Measurements from ENCODE around the gene RTN4RL2. TPM values are rescaled to one million over a fixed set of nuclear protein-coding genes. Genes with fewer than 3 reads are reported as not detected.

Gene RTN4RL2
- total and polyA plus RNA-seq, 9 of the 15 experiments (the other 6 are each of a cell fraction or from before 2014, with no cell fraction given) = 0.06 to 1.9 (median 0.34) TPM; not detected in 4

DNA sequence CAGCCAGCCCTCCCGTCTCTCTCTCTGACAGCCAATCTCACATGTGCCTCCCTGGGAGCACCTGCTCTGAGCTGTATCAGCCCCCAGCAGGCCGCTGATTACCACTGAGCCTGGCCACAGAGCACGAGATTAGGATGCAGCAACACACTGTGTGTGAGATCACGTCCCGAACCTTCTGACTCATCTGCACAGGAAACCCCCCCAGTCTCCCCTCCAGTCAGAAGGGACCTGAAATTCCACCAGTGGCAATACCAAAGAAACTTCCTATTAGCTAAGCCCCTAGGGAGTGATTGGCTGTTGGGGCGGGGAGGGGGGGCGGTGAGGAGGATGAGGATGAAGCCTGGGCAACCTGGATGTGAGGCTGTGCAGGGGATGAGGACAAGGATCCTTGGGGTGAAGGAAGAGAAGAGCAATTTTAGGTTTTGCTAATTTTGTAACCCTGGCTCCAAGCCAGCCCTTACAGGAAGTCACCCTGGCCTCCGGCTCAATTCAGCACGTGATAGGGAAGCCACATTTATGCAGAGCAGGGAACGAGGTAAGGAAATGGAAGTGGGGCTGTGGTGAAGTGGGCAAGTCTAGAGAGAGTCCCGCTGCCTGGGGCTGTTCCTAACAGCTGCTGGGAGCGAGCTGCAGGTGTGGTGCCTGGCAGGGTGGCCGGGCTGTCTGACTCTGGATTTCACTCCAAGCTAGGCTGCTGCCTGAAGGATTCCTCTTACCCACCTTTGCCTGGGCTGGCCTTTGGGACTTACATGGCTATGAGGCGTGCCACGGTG lies 35.4 kb upstream of the RTN4RL2 start (continued):
- TF ChIP-seq, protein P1, sequence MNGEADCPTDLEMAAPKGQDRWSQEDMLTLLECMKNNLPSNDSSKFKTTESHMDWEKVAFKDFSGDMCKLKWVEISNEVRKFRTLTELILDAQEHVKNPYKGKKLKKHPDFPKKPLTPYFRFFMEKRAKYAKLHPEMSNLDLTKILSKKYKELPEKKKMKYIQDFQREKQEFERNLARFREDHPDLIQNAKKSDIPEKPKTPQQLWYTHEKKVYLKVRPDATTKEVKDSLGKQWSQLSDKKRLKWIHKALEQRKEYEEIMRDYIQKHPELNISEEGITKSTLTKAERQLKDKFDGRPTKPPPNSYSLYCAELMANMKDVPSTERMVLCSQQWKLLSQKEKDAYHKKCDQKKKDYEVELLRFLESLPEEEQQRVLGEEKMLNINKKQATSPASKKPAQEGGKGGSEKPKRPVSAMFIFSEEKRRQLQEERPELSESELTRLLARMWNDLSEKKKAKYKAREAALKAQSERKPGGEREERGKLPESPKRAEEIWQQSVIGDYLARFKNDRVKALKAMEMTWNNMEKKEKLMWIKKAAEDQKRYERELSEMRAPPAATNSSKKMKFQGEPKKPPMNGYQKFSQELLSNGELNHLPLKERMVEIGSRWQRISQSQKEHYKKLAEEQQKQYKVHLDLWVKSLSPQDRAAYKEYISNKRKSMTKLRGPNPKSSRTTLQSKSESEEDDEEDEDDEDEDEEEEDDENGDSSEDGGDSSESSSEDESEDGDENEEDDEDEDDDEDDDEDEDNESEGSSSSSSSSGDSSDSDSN (IDR thresholded peaks at IDR 0.05; ENCODE audit: borderline replicate concordance in 1 of 2, low read depth in 2 of 2, low read length in 2 of 2) = 0 out of 4 replicates have a peak, but pooled peaks of 1 of the 2 experiments have one; percentile 67
- peak; percentile 79 for TF ChIP-seq ELF1 (tag; IDR thresholded peaks at IDR 0.05)
- TF ChIP-seq SRSF9 (IDR thresholded peaks at IDR 0.05; ENCODE audit: borderline replicate concordance, low read depth, low read length) = no peak
- TF ChIP-seq BCOR (IDR thresholded peaks at IDR 0.05) = peak; percentile 83; the same call in 1 of the 2 replicates
- no peak for TF ChIP-seq C11orf30 (IDR thresholded peaks at IDR 0.05; ENCODE audit: low read depth)
- TF ChIP-seq KLF16 (IDR thresholded peaks at IDR 0.05) = peak; percentile 99
- TF ChIP-seq, protein P2, sequence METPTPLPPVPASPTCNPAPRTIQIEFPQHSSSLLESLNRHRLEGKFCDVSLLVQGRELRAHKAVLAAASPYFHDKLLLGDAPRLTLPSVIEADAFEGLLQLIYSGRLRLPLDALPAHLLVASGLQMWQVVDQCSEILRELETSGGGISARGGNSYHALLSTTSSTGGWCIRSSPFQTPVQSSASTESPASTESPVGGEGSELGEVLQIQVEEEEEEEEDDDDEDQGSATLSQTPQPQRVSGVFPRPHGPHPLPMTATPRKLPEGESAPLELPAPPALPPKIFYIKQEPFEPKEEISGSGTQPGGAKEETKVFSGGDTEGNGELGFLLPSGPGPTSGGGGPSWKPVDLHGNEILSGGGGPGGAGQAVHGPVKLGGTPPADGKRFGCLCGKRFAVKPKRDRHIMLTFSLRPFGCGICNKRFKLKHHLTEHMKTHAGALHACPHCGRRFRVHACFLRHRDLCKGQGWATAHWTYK (CRISPR knock-in tag; IDR thresholded peaks at IDR 0.05) = peak; percentile 88; the same call in 1 of the 2 replicates
- TF ChIP-seq, protein P3, sequence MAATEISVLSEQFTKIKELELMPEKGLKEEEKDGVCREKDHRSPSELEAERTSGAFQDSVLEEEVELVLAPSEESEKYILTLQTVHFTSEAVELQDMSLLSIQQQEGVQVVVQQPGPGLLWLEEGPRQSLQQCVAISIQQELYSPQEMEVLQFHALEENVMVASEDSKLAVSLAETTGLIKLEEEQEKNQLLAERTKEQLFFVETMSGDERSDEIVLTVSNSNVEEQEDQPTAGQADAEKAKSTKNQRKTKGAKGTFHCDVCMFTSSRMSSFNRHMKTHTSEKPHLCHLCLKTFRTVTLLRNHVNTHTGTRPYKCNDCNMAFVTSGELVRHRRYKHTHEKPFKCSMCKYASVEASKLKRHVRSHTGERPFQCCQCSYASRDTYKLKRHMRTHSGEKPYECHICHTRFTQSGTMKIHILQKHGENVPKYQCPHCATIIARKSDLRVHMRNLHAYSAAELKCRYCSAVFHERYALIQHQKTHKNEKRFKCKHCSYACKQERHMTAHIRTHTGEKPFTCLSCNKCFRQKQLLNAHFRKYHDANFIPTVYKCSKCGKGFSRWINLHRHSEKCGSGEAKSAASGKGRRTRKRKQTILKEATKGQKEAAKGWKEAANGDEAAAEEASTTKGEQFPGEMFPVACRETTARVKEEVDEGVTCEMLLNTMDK (IDR thresholded peaks at IDR 0.05; ENCODE audit: borderline replicate concordance, insufficient read depth, low read depth, low read length, poor library complexity, severe bottlenecking) = no peak
- TF ChIP-seq ETV6 (IDR thresholded peaks at IDR 0.05; ENCODE audit: borderline replicate concordance in 1 of 2, low read depth in 2 of 2, low read length in 1 of 2) = peak in 1 of 2 experiments; percentile 90; a peak in 2 of 4 replicates
- TF ChIP-seq ETV6 (CRISPR knock-in tag; IDR thresholded peaks at IDR 0.05; ENCODE audit: borderline replicate concordance) = no peak
- TF ChIP-seq FOXK1 (CRISPR knock-in tag; IDR thresholded peaks at IDR 0.05; ENCODE audit: borderline replicate concordance) = peak; percentile 65; the same call in 1 of the 2 replicates
- TF ChIP-seq GATAD2B (IDR thresholded peaks at IDR 0.05; ENCODE audit: borderline replicate concordance) = peak; percentile 89; the same call in 1 of the 2 replicates
- TF ChIP-seq ZNF717 (CRISPR knock-in tag; IDR thresholded peaks at IDR 0.05) = no peak
- peak; percentile 87 for TF ChIP-seq PHF21A (IDR thresholded peaks at IDR 0.05; ENCODE audit: borderline replicate concordance, low read depth)
- 0 out of 2 replicates have a peak, but pooled peaks have one; percentile 61 for TF ChIP-seq TCF7 (IDR thresholded peaks at IDR 0.05; ENCODE audit: borderline replicate concordance)
- TF ChIP-seq TAF1 (IDR thresholded peaks at IDR 0.05; ENCODE audit: control insufficient read depth, extremely low read depth, insufficient read depth, low read length, severe bottlenecking) = no peak
- peak; percentile 88 to 90 for TF ChIP-seq TEAD1 (CRISPR knock-in tag; IDR thresholded peaks at IDR 0.05)
- TF ChIP-seq, protein P4, sequence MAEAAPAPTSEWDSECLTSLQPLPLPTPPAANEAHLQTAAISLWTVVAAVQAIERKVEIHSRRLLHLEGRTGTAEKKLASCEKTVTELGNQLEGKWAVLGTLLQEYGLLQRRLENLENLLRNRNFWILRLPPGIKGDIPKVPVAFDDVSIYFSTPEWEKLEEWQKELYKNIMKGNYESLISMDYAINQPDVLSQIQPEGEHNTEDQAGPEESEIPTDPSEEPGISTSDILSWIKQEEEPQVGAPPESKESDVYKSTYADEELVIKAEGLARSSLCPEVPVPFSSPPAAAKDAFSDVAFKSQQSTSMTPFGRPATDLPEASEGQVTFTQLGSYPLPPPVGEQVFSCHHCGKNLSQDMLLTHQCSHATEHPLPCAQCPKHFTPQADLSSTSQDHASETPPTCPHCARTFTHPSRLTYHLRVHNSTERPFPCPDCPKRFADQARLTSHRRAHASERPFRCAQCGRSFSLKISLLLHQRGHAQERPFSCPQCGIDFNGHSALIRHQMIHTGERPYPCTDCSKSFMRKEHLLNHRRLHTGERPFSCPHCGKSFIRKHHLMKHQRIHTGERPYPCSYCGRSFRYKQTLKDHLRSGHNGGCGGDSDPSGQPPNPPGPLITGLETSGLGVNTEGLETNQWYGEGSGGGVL (CRISPR knock-in tag; IDR thresholded peaks at IDR 0.05) = no peak
- 0 out of 2 replicates have a peak, but pooled peaks have one; percentile 37 for TF ChIP-seq CCAR2 (IDR thresholded peaks at IDR 0.05; ENCODE audit: low read depth, low read length)
